LNCAP (cell line): ENCODE results near the gene FRRS1.

ENCODE experiments used
- CTCF ChIP-seq: fragments of 450-650 bp; IDR thresholded peaks from 2 replicates; pipeline ENCODE4 v1.5.1; 2017; ENCODE audit warnings: mild to moderate bottlenecking

Gene FRRS1

GRCh38 chr1:99754055-99754626 lies 12.3 kb downstream of the FRRS1 start:
- TF ChIP-seq CTCF: no peak

GRCh38 chr1:99751877-99752504 lies 14.4 kb downstream of the FRRS1 start:
- no peak for TF ChIP-seq CTCF

GRCh38 chr1:99749504-99750347 lies 16.7 kb downstream of the FRRS1 start:
- no peak for TF ChIP-seq CTCF

- no peak for TF ChIP-seq CTCF
Measured at GRCh38 chr1:99748419-99748818, 18.0 kb downstream of the FRRS1 start.

- no peak for TF ChIP-seq CTCF
Measured at GRCh38 chr1:99745684-99746083, 20.8 kb downstream of the FRRS1 start.

- no peak for TF ChIP-seq CTCF
Measured at GRCh38 chr1:99745061-99745460, 21.4 kb downstream of the FRRS1 start.

- no peak for TF ChIP-seq CTCF
Measured at GRCh38 chr1:99740141-99740540, 26.3 kb downstream of the FRRS1 start.
